Non-pigmented ciliary epithelial cell (primary cell): ENCODE measurements around the gene MS4A10.

Experiments
- DNase-seq: peaks from one replicate; pipeline ENCODE4 v3.0.0-alpha.2; 2010; ENCODE audit warnings: low read depth

MS4A10 gene

DNA sequence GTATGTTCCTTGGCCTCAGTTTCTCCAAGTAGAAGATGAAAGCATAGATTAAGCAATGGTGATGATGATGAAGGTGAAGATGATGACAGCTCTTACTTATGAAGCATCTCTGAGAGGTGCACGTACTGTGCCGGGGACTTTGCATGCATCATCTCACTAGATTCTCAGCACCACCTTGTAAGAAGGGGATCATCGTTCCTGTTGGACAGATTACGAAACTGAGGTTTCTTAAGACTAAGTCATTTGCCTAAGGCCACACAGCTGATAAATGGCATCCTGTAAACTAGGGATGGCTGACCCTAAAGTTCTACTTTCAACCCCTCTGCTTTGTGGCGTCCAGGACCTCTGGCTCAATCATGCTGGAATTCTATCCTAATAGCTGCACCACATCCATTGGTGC, 19.8 kb upstream of the MS4A10 start:
- no peak for DNase-seq

GRCh38 chr11:60766547-60766946, 18.6 kb upstream of the MS4A10 start:
- no peak for DNase-seq

GRCh38 chr11:60767388-60767811, 17.7 kb upstream of the MS4A10 start:
- no peak for DNase-seq

- DNase-seq: no peak
Measured at GRCh38 chr11:60768202-60768601, 16.9 kb upstream of the MS4A10 start.

- no peak for DNase-seq
Measured at GRCh38 chr11:60769273-60769672, 15.9 kb upstream of the MS4A10 start.

GRCh38 chr11:60769811-60770210, 15.3 kb upstream of the MS4A10 start:
- DNase-seq: no peak

- DNase-seq: no peak
Measured at GRCh38 chr11:60771146-60771545, 14.0 kb upstream of the MS4A10 start.

DNA sequence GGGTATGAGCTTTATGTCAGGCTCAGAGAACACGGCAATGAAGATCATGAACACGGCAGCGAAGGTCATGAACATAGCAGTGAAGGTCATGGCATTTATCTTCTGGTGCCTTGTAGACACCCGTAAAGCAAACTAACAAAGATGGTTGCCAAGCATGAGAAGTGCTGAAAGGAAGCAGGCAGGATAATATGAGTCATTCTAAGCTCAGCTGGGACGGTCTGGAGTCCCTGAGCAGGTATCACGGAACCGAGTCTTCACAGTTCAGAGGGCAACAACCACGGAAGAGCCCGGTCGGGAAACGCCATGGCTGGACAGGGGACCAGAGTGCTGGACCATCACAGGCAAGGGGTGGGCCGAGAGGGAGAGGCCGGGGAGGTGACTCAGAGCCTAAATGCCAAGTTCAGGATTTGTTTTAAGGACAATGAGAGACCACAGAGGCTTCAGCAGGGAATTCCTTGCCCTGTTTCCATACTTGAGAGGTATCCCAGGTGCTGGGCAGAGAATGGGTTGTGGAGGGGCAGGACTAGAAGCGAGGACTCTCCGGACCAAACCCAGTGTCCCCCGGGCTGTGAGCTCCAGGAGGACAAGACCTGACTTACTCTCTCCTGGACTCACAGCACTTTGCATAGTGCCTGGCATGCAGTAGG, 13.1 kb upstream of the MS4A10 start:
- DNase-seq: no peak

DNA sequence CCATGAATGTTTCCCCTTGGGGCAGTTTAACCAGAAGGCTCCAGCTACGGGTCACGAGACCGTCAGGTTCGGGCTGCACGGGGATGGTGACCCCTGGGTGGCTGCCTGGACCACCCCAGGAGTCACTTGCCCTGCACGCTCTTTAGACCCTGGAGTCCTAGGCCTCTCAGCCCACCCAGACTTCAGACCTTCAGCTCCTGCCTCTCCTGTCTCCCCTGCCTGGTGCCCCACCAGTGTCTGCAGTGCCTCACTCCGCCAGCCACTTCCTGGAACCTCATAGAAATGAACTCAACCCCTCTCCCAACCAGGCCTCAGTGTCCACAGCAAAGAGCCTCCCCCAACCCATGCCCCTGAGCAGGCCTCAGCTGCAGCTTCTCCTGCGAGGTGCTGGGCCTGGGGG, 12.5 kb upstream of the MS4A10 start:
- DNase-seq: no peak

GRCh38 chr11:60774726-60775125, 10.4 kb upstream of the MS4A10 start:
- DNase-seq: no peak

GRCh38 chr11:60775420-60775961, 9.6 kb upstream of the MS4A10 start:
- peak; percentile 63 for DNase-seq

- no peak for DNase-seq
Measured at GRCh38 chr11:60776167-60776566, 9.0 kb upstream of the MS4A10 start.

- DNase-seq: no peak
Measured at GRCh38 chr11:60777106-60777505, 8.0 kb upstream of the MS4A10 start.

DNA sequence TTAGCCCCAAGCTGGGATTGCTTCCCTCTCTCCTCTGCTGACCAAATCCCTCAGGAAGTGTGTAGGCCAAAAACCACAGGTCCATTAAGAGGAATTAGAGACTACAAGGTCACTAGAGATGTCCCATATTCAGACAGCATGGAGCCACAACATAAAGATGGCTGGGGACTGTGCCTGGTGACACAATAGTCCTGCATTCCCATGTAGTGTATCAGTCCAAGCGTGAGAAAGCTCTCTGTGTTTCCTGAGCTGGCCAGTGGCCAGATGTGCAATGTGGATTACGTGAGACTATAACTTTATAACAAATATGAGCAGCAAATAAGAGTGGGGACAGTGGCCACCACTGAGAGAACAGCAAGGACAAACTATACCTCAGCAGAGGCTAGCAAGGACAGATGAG, 7.6 kb upstream of the MS4A10 start:
- peak; percentile 65 for DNase-seq

- no peak for DNase-seq
Measured at GRCh38 chr11:60780065-60780464, 5.1 kb upstream of the MS4A10 start.

DNA sequence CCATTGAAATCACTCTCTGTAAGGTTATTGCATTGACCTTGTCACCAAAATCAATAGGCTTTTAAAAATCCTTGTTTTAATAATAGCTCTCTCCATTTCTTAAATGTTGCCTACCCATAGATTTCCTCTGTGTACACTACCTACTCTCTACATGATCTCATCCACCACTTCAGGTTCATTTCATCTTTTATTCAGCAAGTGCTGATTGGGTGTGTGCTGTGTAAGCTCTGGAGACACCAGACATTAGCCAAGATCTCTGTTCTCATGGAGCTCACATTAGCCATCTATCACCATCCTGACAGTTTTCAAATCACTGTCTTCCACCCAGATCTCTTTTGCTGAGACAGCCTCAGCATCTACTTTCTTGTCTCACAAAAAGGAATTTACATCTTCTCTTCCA, 4.4 kb upstream of the MS4A10 start:
- no peak for DNase-seq

DNA sequence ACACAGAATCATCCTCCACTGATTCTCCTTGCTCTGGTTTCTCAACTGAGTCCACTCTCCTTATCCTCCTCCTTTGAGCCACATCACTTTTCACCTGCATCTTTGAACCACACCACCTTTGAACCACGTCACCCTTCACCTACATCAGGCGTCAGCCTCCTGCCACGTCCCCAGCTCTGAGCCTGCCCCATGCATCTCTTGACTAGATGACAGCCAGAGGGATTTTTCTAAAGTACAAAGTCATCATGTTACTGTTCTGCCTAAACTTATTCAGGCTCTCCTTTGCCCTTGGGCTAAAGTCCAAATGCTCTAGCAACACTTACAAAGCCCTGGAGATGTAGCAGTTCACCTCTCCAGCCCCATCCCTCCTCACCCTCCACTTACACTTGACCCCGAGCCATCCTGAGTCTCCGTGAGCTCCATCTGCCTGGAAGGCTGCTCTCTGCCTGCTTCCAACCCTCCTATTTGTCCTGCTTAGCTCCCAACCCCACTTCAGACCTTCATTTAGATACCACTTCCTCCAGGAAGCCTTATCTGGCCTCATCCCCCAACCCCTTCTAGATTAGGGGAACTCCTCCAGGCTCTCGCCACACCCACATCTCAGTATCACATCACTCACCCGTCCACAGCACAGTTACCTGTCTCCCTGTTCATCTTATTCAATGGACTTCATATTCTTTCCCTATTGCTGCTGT, 3.7 kb upstream of the MS4A10 start:
- no peak for DNase-seq

GRCh38 chr11:60781981-60782316, 3.2 kb upstream of the MS4A10 start:
- no peak for DNase-seq

GRCh38 chr11:60782393-60783140, 2.6 kb upstream of the MS4A10 start:
- DNase-seq: no peak

GRCh38 chr11:60783141-60783484, 2.0 kb upstream of the MS4A10 start:
- DNase-seq: no peak

DNA sequence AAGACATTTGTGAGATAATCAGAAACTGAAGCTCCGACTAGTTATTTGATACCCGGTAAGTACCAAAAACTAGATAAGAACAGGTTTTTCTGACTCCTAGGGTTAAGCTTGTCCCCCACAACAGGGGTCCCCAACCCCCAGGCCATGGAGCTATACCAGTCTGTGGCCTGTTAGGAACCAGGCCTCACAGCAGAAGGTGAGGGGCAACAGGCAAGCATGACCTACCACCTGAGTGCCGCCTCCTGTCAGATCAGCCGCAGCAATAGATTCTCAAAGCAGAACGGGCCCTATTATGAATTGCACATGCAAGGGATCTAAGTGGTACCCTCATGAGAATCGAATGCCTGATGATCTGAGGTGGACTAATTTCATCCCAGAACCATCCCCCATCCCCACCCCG, 1.2 kb upstream of the MS4A10 start:
- no peak for DNase-seq

DNA sequence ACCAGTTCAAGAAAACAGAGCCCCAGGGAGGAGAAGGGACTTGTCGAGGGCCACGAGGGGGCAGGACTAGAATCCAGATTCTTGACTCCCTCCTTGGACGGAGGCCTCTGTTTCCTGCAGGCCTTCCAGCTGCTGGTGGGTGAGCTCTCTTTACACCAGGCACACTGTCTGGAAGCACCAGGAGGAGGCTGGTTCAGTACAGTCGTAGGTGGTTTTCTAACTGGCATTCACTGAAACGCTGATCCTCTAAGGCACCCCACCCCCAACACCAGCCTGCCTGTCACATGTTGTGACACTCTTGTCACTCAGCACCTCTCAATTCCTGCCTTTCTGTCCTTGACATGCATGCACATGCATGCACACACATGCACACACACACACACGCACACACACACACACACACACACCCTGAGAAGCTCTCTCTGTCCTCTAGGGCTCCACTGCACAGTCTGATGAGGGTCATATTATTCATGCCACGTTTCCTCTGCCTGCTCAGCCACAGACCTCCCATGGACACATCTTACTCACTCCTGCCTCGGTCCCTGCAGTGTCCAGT, 751 bp downstream of the MS4A10 start:
- peak; percentile 22 for DNase-seq
